ENCODE results near the gene GNPTG. TPM values are rescaled to one million over a fixed set of nuclear protein-coding genes. Genes with fewer than 3 reads are reported as not detected.

The GNPTG gene
- total RNA-seq, 1 donor from 2014 or later, result 30.0 TPM

DNA sequence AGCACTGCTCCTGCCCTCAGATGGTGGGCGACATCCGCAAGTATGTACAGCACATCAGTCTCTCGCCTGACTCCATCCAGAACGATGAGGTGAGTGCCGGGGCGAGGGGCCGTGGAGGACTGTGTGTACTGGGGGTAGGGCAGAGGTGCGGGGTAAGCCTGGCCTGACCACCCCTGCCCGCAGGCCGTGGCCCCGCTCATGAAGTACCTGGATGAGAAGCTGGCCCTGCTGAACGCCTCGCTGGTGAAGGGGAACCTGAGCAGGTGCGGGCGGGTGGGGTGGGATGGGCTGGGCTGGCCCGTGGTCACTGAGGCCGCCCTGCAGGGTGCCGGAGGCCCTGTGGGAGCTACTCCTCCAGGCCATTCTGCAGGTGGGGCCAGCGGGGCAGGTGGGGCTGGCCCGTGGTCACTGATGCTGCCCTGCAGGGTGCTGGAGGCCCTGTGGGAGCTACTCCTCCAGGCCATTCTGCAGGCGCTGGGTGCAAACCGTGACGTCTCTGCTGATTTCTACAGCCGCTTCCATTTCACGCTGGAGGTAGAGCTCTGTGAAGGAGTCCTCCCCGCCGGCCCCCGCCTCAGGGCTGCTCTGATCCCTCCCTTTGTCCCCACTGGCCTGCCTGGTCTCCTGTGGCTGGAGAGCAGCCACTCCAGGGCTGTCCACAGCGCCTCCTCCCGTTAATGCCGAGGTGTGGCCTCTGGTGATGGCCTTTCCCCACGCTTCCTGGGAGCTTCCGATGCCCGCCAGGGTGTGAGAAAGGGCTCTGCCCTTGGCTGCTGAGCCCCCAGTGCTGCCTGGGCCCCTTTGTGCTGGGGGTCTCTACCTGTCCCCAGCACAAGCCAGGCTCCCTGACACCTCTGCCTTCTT lies 5.1 kb upstream of the GNPTG start:
- DNase-seq (ENCODE audit: low read depth) (no peak), FAIRE-seq (no peak)
- peaks cover 10% of the 10 kb centered on the region for H3K36me3 ChIP-seq (ENCODE audit: control insufficient read depth, insufficient read depth, low read length)
- H3K27me3 ChIP-seq (ENCODE audit: control insufficient read depth, insufficient read depth, low read length), result no peaks in the 10 kb centered on the region
- no peak overlapping the region for H3K4me3 ChIP-seq (ENCODE audit: low read depth, low read length)
- TF ChIP-seq, protein P1, sequence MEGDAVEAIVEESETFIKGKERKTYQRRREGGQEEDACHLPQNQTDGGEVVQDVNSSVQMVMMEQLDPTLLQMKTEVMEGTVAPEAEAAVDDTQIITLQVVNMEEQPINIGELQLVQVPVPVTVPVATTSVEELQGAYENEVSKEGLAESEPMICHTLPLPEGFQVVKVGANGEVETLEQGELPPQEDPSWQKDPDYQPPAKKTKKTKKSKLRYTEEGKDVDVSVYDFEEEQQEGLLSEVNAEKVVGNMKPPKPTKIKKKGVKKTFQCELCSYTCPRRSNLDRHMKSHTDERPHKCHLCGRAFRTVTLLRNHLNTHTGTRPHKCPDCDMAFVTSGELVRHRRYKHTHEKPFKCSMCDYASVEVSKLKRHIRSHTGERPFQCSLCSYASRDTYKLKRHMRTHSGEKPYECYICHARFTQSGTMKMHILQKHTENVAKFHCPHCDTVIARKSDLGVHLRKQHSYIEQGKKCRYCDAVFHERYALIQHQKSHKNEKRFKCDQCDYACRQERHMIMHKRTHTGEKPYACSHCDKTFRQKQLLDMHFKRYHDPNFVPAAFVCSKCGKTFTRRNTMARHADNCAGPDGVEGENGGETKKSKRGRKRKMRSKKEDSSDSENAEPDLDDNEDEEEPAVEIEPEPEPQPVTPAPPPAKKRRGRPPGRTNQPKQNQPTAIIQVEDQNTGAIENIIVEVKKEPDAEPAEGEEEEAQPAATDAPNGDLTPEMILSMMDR (IDR thresholded peaks at IDR 0.05; ENCODE audit: insufficient read depth, low read length, severe bottlenecking), result no peak

DNA sequence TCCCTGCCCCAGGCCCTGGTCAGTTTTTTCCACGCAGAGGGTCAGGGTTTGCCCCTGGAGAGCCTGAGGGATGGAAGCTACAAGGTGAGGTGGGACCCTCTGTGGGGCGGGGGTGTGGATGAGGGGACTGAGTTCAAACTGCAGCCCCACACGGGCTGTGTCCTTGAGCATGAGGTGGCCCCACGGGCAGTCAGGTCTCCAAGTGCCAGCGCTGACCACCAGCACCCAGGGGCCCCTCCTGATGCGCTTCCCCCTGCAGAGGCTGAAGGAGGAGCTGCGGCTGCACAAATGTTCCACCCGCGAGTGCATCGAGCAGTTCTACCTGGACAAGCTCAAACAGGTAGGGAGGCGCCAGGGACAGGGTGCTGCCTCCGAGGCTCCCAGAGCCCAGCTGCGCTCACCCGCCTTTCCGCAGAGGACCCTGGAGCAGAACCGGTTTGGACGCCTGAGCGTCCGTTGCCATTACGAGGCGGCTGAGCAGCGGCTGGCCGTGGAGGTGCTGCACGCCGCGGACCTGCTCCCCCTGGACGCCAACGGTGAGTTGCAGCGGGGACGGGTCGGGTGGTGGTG lies 4.4 kb upstream of the GNPTG start:
- Histone ChIP-seq H3K27me3 (ENCODE audit: control insufficient read depth, insufficient read depth, low read length) (no peaks in the 10 kb centered on the region), H3K36me3 (ENCODE audit: control insufficient read depth, insufficient read depth, low read length) (peaks cover 10% of the 10 kb centered on the region), H3K4me3 (ENCODE audit: low read depth, low read length) (no peak overlapping the region)
- TF ChIP-seq, protein P1 (IDR thresholded peaks at IDR 0.05; ENCODE audit: insufficient read depth, low read length, severe bottlenecking), result no peak
- no peak for DNase-seq (ENCODE audit: low read depth)
- FAIRE-seq, result no peak

DNA sequence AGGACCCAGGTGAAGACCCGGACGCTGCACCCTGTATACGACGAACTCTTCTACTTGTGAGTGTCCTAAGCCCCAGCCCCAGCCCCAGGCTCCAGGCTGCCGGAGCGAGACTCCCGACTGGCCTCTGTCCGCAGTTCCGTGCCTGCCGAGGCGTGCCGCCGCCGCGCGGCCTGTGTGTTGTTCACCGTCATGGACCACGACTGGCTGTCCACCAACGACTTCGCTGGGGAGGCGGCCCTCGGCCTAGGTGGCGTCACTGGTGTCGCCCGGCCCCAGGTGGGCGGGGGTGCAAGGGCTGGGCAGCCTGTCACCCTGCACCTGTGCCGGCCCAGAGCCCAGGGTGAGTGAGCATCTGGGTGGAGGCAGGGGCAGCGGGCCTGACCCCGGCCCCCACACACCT lies 3.8 kb upstream of the GNPTG start:
- Histone ChIP-seq H3K4me3 (ENCODE audit: low read depth, low read length) (no peak overlapping the region), H3K27me3 (ENCODE audit: control insufficient read depth, insufficient read depth, low read length) (no peaks in the 10 kb centered on the region), H3K36me3 (ENCODE audit: control insufficient read depth, insufficient read depth, low read length) (peaks cover 10% of the 10 kb centered on the region)
- FAIRE-seq (no peak), DNase-seq (ENCODE audit: low read depth) (no peak)
- TF ChIP-seq, protein P1 (IDR thresholded peaks at IDR 0.05; ENCODE audit: insufficient read depth, low read length, severe bottlenecking), result no peak

DNA sequence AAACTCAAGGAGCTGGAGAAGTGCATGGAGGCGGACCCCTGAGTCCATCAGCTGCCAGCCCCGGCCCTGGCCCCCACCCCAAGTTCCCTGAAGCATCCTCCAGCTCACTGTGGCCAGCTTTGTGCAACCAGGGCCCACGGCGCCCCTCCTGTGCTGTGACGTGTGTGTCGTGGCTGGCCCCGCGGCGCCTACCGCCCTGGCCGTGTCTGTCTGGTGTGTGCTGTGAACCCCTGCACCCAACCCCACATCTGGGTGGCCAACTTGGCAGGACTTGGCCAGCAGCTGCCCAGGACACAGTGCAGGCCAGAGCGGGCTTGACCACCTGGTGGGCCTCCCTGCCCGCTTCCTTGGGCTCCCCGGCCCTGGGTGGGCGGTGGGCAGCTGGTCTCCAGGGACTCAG lies 3.3 kb upstream of the GNPTG start:
- TF ChIP-seq, protein P1 (IDR thresholded peaks at IDR 0.05; ENCODE audit: insufficient read depth, low read length, severe bottlenecking), result no peak
- no peak overlapping the region for H3K4me3 ChIP-seq (ENCODE audit: low read depth, low read length)
- DNase-seq (ENCODE audit: low read depth) (no peak), FAIRE-seq (no peak)
- no peaks in the 10 kb centered on the region for H3K27me3 ChIP-seq (ENCODE audit: control insufficient read depth, insufficient read depth, low read length)
- H3K36me3 ChIP-seq (ENCODE audit: control insufficient read depth, insufficient read depth, low read length), result peaks cover 10% of the 10 kb centered on the region

DNA sequence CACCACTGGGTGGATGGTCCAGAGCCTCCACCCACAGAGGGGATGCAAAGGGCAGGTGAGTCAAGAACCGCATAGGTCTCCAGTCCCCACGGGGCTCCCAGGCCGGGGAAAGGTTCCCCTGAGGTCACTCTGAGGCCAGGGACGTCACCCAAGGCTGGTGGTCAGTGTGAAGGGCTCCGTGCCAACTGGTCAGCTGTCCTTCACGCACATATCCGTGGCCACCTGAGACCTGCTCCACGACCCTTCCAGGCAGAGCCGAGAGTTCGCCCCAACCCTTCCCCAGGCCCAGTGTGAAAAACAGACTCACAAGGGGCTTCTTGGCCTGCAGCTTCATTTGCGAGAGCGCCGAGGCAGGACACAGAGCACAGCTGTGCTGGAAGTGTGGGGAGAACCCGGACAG lies 2.8 kb upstream of the GNPTG start:
- H3K4me3 ChIP-seq (ENCODE audit: low read depth, low read length), result no peak overlapping the region
- peaks cover 10% of the 10 kb centered on the region for H3K36me3 ChIP-seq (ENCODE audit: control insufficient read depth, insufficient read depth, low read length)
- TF ChIP-seq, protein P1 (IDR thresholded peaks at IDR 0.05; ENCODE audit: insufficient read depth, low read length, severe bottlenecking), result no peak
- no peak for DNase-seq (ENCODE audit: low read depth)
- no peak for FAIRE-seq
- H3K27me3 ChIP-seq (ENCODE audit: control insufficient read depth, insufficient read depth, low read length), result no peaks in the 10 kb centered on the region

All from bronchial epithelial cell (primary cell).